IMR-90 (cell line): ENCODE data around the gene KTN1. TPM values are rescaled to one million over a fixed set of nuclear protein-coding genes. Genes with fewer than 3 reads are reported as not detected.

Experiments
- ATAC-seq: fragments of 200-7000 bp; cut with Tn5 transposase; 2 replicates; pipeline ENCODE4 v1.9.1; 2020; ENCODE audit warnings: low read depth, mild to moderate bottlenecking, moderate library complexity
- BruUV-seq: library from RNA; stranded (reverse); fragments of 400-500 nt; replicated peaks from 2 replicates; lab custom pipeline; 2021; lab: Mats Ljungman, UMichigan
- CTCF ChIA-PET: fragments of 300-600 bp; formaldehyde crosslinking; extraction: SDS; loops from one replicate; lab custom pipeline; 2021; ENCODE audit warnings: antibody characterized with exemption; lab: Yijun Ruan, JAX
- POLR2A ChIA-PET: fragments of 300-600 bp; sonication (Branson Sonifier 250); formaldehyde crosslinking; loops from one replicate; lab custom pipeline; 2022; ENCODE audit warnings: antibody characterized with exemption; ENCODE audit not compliant: unreplicated experiment; lab: Charles Lee
- DNase-seq: peaks from one replicate; pipeline ENCODE4 v3.0.0; 2013
- H2AFZ ChIP-seq: replicated peaks from 2 replicates; pipeline ENCODE3; 2013; ENCODE audit warnings: low read length, mild to moderate bottlenecking; ENCODE audit not compliant: poor library complexity
- H2AK5ac ChIP-seq: 2 replicates; pipeline ENCODE4 v1.6.1; 2013; ENCODE audit warnings: low read depth, low read length, inconsistent platforms
- H2AK9ac ChIP-seq: replicated peaks from 2 replicates; pipeline ENCODE3; 2013; ENCODE audit warnings: mild to moderate bottlenecking, low read depth, low read length, moderate library complexity; ENCODE audit not compliant: poor library complexity
- H2BK120ac ChIP-seq: 2 replicates; pipeline ENCODE4 v1.6.1; 2013; ENCODE audit warnings: low read depth, low read length, inconsistent platforms
- H2BK15ac ChIP-seq: 3 replicates; pipeline ENCODE4 v1.6.1; 2013; ENCODE audit warnings: low read depth, low read length, inconsistent platforms
- H2BK20ac ChIP-seq: 2 replicates; pipeline ENCODE4 v1.6.1; 2013; ENCODE audit warnings: low read depth, mild to moderate bottlenecking, inconsistent platforms, low read length, moderate library complexity
- H2BK5ac ChIP-seq: 2 replicates; pipeline ENCODE4 v1.6.1; 2013; ENCODE audit warnings: mild to moderate bottlenecking, low read depth, low read length, inconsistent platforms; ENCODE audit not compliant: poor library complexity, severe bottlenecking
- H3K14ac ChIP-seq: replicated peaks from 2 replicates; pipeline ENCODE4 v1.6.1; 2013; ENCODE audit warnings: low read depth, low read length, inconsistent platforms
- H3K18ac ChIP-seq: 2 replicates; pipeline ENCODE4 v1.6.1; 2013; ENCODE audit warnings: low read depth, low read length, control low read depth
- H3K23ac ChIP-seq: 2 replicates; pipeline ENCODE4 v1.6.1; 2013; ENCODE audit warnings: low read depth, low read length, inconsistent platforms
- H3K27ac ChIP-seq: 2 replicates; pipeline ENCODE4 v1.5.1; 2013; ENCODE audit warnings: mild to moderate bottlenecking, control low read depth, low read length; ENCODE audit not compliant: insufficient read depth
- H3K27me3 ChIP-seq: 2 replicates; pipeline ENCODE4 v1.6.1; 2013; ENCODE audit warnings: low read length; ENCODE audit not compliant: control insufficient read depth, insufficient read depth
- H3K36me3 ChIP-seq: 2 replicates; pipeline ENCODE4 v1.6.1; 2013; ENCODE audit warnings: low read length, mixed read lengths; ENCODE audit not compliant: control insufficient read depth, insufficient read depth
- H3K4ac ChIP-seq: 2 replicates; pipeline ENCODE4 v1.6.1; 2013; ENCODE audit warnings: low read depth, low read length, inconsistent platforms
- H3K4me1 ChIP-seq: 2 replicates; pipeline ENCODE4 v1.6.1; 2013; ENCODE audit warnings: low read length, mixed read lengths; ENCODE audit not compliant: control insufficient read depth, insufficient read depth
- H3K4me2 ChIP-seq: 2 replicates; pipeline ENCODE4 v1.6.1; 2013; ENCODE audit warnings: low read depth, mild to moderate bottlenecking, control low read depth, low read length, moderate library complexity
- H3K4me3 ChIP-seq: 2 replicates; pipeline ENCODE4 v1.5.1; 2013; ENCODE audit warnings: low read depth, mild to moderate bottlenecking, control low read depth, low read length, moderate library complexity; ENCODE audit not compliant: insufficient read depth
- H3K56ac ChIP-seq: 2 replicates; pipeline ENCODE4 v1.6.1; 2013; ENCODE audit warnings: low read length, inconsistent platforms; ENCODE audit not compliant: insufficient read depth; ENCODE audit errors: extremely low read depth
- H3K79me1 ChIP-seq, 2 experiments: 2 replicates each; pipeline ENCODE4 v1.6.1; 2013; ENCODE audit warnings: low read length in 2 of 2, inconsistent platforms in 1 of 2, low read depth in 1 of 2
- H3K9ac ChIP-seq: 2 replicates; pipeline ENCODE4 v1.6.1; 2013; ENCODE audit warnings: low read depth, low read length, control low read depth
- H3K9me1 ChIP-seq: 2 replicates; pipeline ENCODE4 v1.6.1; 2013; ENCODE audit warnings: low read length, inconsistent platforms; ENCODE audit not compliant: insufficient read depth
- H3K9me3 ChIP-seq: 2 replicates; pipeline ENCODE4 v1.6.1; 2013; ENCODE audit warnings: low read length; ENCODE audit not compliant: control insufficient read depth, insufficient read depth
- H4K20me1 ChIP-seq: 2 replicates; pipeline ENCODE4 v1.6.1; 2013; ENCODE audit warnings: low read length, inconsistent platforms; ENCODE audit not compliant: insufficient read depth
- H4K5ac ChIP-seq: 2 replicates; pipeline ENCODE4 v1.6.1; 2013; ENCODE audit warnings: mild to moderate bottlenecking, low read depth, low read length, control low read depth
- H4K8ac ChIP-seq, 2 experiments: 2 replicates each; pipeline ENCODE4 v1.6.1; 2013; ENCODE audit warnings: low read depth in 2 of 2, low read length in 2 of 2, control low read depth in 1 of 2, inconsistent platforms in 1 of 2
- H4K91ac ChIP-seq: 2 replicates; pipeline ENCODE4 v1.6.1; 2013; ENCODE audit warnings: low read depth, low read length, inconsistent platforms; ENCODE audit not compliant: insufficient read depth
- CTCF ChIP-seq: conservative IDR thresholded peaks from 2 replicates; pipeline ENCODE4 v1.5.1; 2012; ENCODE audit warnings: mild to moderate bottlenecking, low read depth, low read length, improper control_type of control experiment
- MAFK ChIP-seq: IDR thresholded peaks from 2 replicates; pipeline ENCODE4 v1.6.1; 2012; ENCODE audit warnings: low read depth, low read length, improper control_type of control experiment
- NFE2L2 ChIP-seq: fragments of 150-350 bp; IDR thresholded peaks from 2 replicates; pipeline ENCODE4 v1.6.1; 2016; ENCODE audit warnings: low read depth, mild to moderate bottlenecking, low read length
- RFX5 ChIP-seq: IDR thresholded peaks from 2 replicates; pipeline ENCODE4 v1.8.0; 2012; ENCODE audit warnings: low read depth, mild to moderate bottlenecking, low read length, moderate library complexity
- WGBS, 2 experiments: methylation state at CpG; one replicate each; pipeline versions ENCODE4 v1.1.5 to v1.1.7; 2013; ENCODE audit warnings: missing lambda C conversion rate in 2 of 2; ENCODE audit not compliant: insufficient read length in 1 of 2; ENCODE audit errors: extremely low coverage in 2 of 2; 5-methylcytosine and 5-hydroxymethylcytosine counted together
- dilution Hi-C: fragments of 300-500 bp; cut with HindIII; formaldehyde crosslinking; loops from one replicate; pipeline ENCODE4 v1.14.3; 2018; ENCODE audit warnings: low sequenced_read_pairs; ENCODE audit not compliant: unreplicated experiment
- in situ Hi-C: fragments of 300-500 bp; cut with MboI; formaldehyde crosslinking; loops from 3 replicates; pipeline ENCODE4 v1.14.3; 2019; ENCODE audit warnings: low sequenced_read_pairs, inconsistent platforms, mixed read lengths
- intact Hi-C: fragments of 100-400 bp; cut with micrococcal nuclease; formaldehyde crosslinking; loops from 2 replicates; pipeline ENCODE4 v1.10.0; 2022
- polyA plus RNA-seq, 3 experiments: library from polyadenylated mRNA; depleted of rRNA; stranded (reverse); fragments of >200 nt; gene quantifications; 2 replicates each; pipeline ENCODE4 v1.2.3, GENCODE V29; 2012; ENCODE audit warnings: low replicate concordance in 1 of 3
- total RNA-seq: library from RNA; depleted of rRNA; stranded (reverse); fragments of >200 nt; gene quantifications from 2 replicates; pipeline ENCODE4 v1.2.3, GENCODE V29; 2012
- TF ChIP-seq, protein P1 (sequence below): fragments of 150-350 bp; IDR thresholded peaks from 2 replicates; pipeline ENCODE4 v1.6.1; 2017; ENCODE audit warnings: mild to moderate bottlenecking, antibody characterized with exemption, low read length, low read depth

Gene KTN1
- total and polyA plus RNA-seq, 2 of the 4 experiments (the other 2 are of a cell fraction): 42.1 to 57.2 TPM

DNA sequence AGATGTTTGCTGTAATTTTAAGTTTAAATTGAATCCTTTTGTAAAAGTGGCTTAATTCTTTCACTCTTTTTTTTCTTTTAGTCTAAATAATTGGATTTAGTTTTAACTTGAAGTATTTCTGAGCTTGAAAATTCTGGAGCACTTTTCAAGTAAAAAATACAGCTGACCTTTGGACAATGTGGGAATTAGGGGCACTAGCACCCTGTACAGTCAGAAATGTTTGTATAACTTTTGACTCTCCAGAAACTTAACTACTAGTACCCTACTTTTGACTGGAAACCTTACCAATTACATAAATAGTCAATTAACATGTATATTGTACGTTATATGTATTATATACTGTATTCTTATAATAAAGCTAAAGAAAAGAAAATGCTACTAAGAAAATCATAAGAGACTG lies 7.8 kb downstream of the KTN1 start:
- H3K4me2 ChIP-seq: no peak overlapping the region

More for the DNA sequence above, 7.8 kb downstream of the KTN1 start:
- H3K14ac ChIP-seq: no peak overlapping the region
- no peak overlapping the region for H4K8ac ChIP-seq
- H3K23ac ChIP-seq: no peak overlapping the region; the same call in 1 of the 2 replicates
- no peak overlapping the region for H2AK9ac ChIP-seq
- H3K9ac ChIP-seq: no peak overlapping the region
- peaks cover 22% of the 10 kb centered on the region for H3K9me1 ChIP-seq
- peaks cover 9 to 71% of the 10 kb centered on the region in 2 experiments for H3K79me1 ChIP-seq
- intact Hi-C loops (loop anchor here (2.0 kb wide), 1 partner anchor 141 kb away; no protein-coding TSS in a partner anchor), dilution Hi-C loops (no loop called here), in situ Hi-C loops (no loop called here)
- ATAC-seq (no peak), DNase-seq (no peak)
- H3K36me3 ChIP-seq: no peaks in the 10 kb centered on the region
- no peaks in the 10 kb centered on the region for H3K27me3 ChIP-seq
- CTCF ChIA-PET: no interaction called here
- H3K56ac ChIP-seq: no peak overlapping the region
- no peaks in the 10 kb centered on the region for H3K9me3 ChIP-seq
- no peak overlapping the region for H2BK120ac ChIP-seq
- no peak overlapping the region for H4K5ac ChIP-seq
- H2AK5ac ChIP-seq: no peak overlapping the region
- H3K4me1 ChIP-seq: peaks cover 17% of the 10 kb centered on the region
- no peak overlapping the region for H3K4me3 ChIP-seq
- no peak overlapping the region for H3K4ac ChIP-seq
- no CpG with 5 or more reads among the region's 1 CpG for WGBS, 2 experiments
- no peak overlapping the region for H4K91ac ChIP-seq
- peaks cover 87% of the 10 kb centered on the region for H4K20me1 ChIP-seq
- POLR2A ChIA-PET: interaction anchor here (0.6 kb wide), 1 partner anchor 739 kb away, joined by 3 read pairs; no protein-coding TSS in a partner anchor
- no TSS peak for BruUV-seq
- TF ChIP-seq CTCF (no peak), NFE2L2 (no peak), MAFK (no peak), RFX5 (no peak)
- TF ChIP-seq, protein P1, sequence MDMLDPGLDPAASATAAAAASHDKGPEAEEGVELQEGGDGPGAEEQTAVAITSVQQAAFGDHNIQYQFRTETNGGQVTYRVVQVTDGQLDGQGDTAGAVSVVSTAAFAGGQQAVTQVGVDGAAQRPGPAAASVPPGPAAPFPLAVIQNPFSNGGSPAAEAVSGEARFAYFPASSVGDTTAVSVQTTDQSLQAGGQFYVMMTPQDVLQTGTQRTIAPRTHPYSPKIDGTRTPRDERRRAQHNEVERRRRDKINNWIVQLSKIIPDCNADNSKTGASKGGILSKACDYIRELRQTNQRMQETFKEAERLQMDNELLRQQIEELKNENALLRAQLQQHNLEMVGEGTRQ: no peak
- H2BK5ac ChIP-seq: no peak overlapping the region
- H3K18ac ChIP-seq: no peak overlapping the region
- H2BK15ac ChIP-seq: no peak overlapping the region
- no peak overlapping the region for H2BK20ac ChIP-seq
- no peak overlapping the region for H3K27ac ChIP-seq
- H2AFZ ChIP-seq: no peak overlapping the region
